ENCODE measurements around the gene ADH5. TPM values are rescaled to one million over a fixed set of nuclear protein-coding genes. Genes with fewer than 3 reads are reported as not detected.

Gene ADH5
- total RNA-seq (139 TPM), polyA plus RNA-seq (ENCODE audit: insufficient read depth, low read depth, low replicate concordance) (270 TPM)
- long read RNA-seq, donor 1, transcript ADH5-201 (9 exons, 2,615 nt): major isoform, 29 of 87 reads
- long read RNA-seq, donor 1, partial matches to known transcripts: 56 of 87 reads
- long read RNA-seq, donor 1, other reads (novel, unspliced or antisense): 0 of 87 reads
- long read RNA-seq, donor 2, transcript ADH5-201 (9 exons, 2,615 nt): major isoform, 52 of 129 reads
- long read RNA-seq, donor 2, partial matches to known transcripts: 74 of 129 reads
- long read RNA-seq, donor 2, other reads (novel, unspliced or antisense): 0 of 129 reads
- long read RNA-seq, donor 3, transcript ADH5-208 (6 exons, 1,909 nt): minor isoform, 8 of 167 reads
- long read RNA-seq, donor 3, transcript ADH5-201 (9 exons, 2,615 nt): major isoform, 51 of 167 reads
- long read RNA-seq, donor 3, partial matches to known transcripts: 100 of 167 reads
- long read RNA-seq, donor 3, other reads (novel, unspliced or antisense): 8 of 167 reads
- long read RNA-seq, donor 4, transcript ADH5-201 (9 exons, 2,615 nt): major isoform, 30 of 100 reads
- long read RNA-seq, donor 4, partial matches to known transcripts: 69 of 100 reads
- long read RNA-seq, donor 4, other reads (novel, unspliced or antisense): 0 of 100 reads
- long read RNA-seq, donor 5, partial matches to known transcripts: 0 of 3 reads
- long read RNA-seq, donor 5, other reads (novel, unspliced or antisense): 0 of 3 reads
- long read RNA-seq, donor 6, transcript ADH5-201 (9 exons, 2,615 nt): major isoform, 82 of 348 reads
- long read RNA-seq, donor 6, partial matches to known transcripts: 256 of 348 reads
- long read RNA-seq, donor 6, other reads (novel, unspliced or antisense): 5 of 348 reads
- long read RNA-seq, donor 7, transcript ADH5-201 (9 exons, 2,615 nt): major isoform, 55 of 63 reads
- long read RNA-seq, donor 7, partial matches to known transcripts: 5 of 63 reads
- long read RNA-seq, donor 7, other reads (novel, unspliced or antisense): 1 of 63 reads
- long read RNA-seq, donor 8, transcript ADH5-201 (9 exons, 2,615 nt): major isoform, 29 of 86 reads
- long read RNA-seq, donor 8, partial matches to known transcripts: 51 of 86 reads
- long read RNA-seq, donor 8, other reads (novel, unspliced or antisense): 0 of 86 reads
- long read RNA-seq, donor 9, transcript ADH5-201 (9 exons, 2,615 nt): major isoform, 14 of 38 reads
- long read RNA-seq, donor 9, partial matches to known transcripts: 22 of 38 reads
- long read RNA-seq, donor 9, other reads (novel, unspliced or antisense): 0 of 38 reads
- long read RNA-seq, donor 10, transcript ADH5-201 (9 exons, 2,615 nt): major isoform, 28 of 75 reads
- long read RNA-seq, donor 10, partial matches to known transcripts: 45 of 75 reads
- long read RNA-seq, donor 10, other reads (novel, unspliced or antisense): 0 of 75 reads

- intact Hi-C loops (cut with DNase I): no loop called here
- no peak for TF ChIP-seq CTCF (IDR thresholded peaks at IDR 0.05; ENCODE audit: borderline replicate concordance, extremely low read depth, insufficient read depth)
- peak within 1 kb of the TSS; percentile 94 to 96 for H3K27ac ChIP-seq (ENCODE audit: low read depth in 2 of 2, low read length in 2 of 2)
- H3K9ac ChIP-seq (ENCODE audit: low read length in 3 of 3): peak within 1 kb of the TSS; percentile 86 to 97 (median 95)
- H3K4me1 ChIP-seq (ENCODE audit: control insufficient read depth in 2 of 3, insufficient read depth in 2 of 3, low read depth in 1 of 3, low read length in 3 of 3): peaks cover 0 to 5% (median 0%) of the 10 kb centered on the region in 3 donors
- no peaks in the 10 kb centered on the region for H3K9me3 ChIP-seq (ENCODE audit: control insufficient read depth in 2 of 3, insufficient read depth in 1 of 3, low read length in 3 of 3)
- H3K27me3 ChIP-seq (ENCODE audit: control insufficient read depth, insufficient read depth, low read length): no peaks in the 10 kb centered on the region
- peak within 1 kb of the TSS; percentile 98 to 100 (median 99) for H3K4me3 ChIP-seq (ENCODE audit: low read length in 3 of 3)
- DNase-seq (peak; percentile 95 to 97 (median 96)), FAIRE-seq (no peak)
- H3K36me3 ChIP-seq (ENCODE audit: control insufficient read depth in 2 of 3, insufficient read depth in 3 of 3, low read length in 3 of 3): peaks cover 2 to 11% (median 8%) of the 10 kb centered on the region in 3 donors
Observed at GRCh38 chr4:99088481-99089365, at the start of gene ADH5. ADH5 (minus strand) TSS chr4:99088788; CDS start chr4:99088700, 88 bp downstream.

- Histone ChIP-seq H3K9ac (ENCODE audit: low read length in 3 of 3) (no peak overlapping the region), H3K27ac (ENCODE audit: low read depth in 2 of 2, low read length in 2 of 2) (no peak overlapping the region), H3K9me3 (ENCODE audit: control insufficient read depth in 2 of 3, insufficient read depth in 1 of 3, low read length in 3 of 3) (no peaks in the 10 kb centered on the region), H3K4me3 (ENCODE audit: low read length in 3 of 3) (no peak overlapping the region), H3K27me3 (ENCODE audit: control insufficient read depth, insufficient read depth, low read length) (no peaks in the 10 kb centered on the region), H3K4me1 (ENCODE audit: control insufficient read depth in 2 of 3, insufficient read depth in 2 of 3, low read depth in 1 of 3, low read length in 3 of 3) (no peaks in the 10 kb centered on the region), H3K36me3 (ENCODE audit: control insufficient read depth in 2 of 3, insufficient read depth in 3 of 3, low read length in 3 of 3) (no peaks in the 10 kb centered on the region)
- TF ChIP-seq CTCF (IDR thresholded peaks at IDR 0.05; ENCODE audit: borderline replicate concordance, extremely low read depth, insufficient read depth): no peak
- intact Hi-C loops (cut with DNase I): no loop called here
- DNase-seq (no peak), FAIRE-seq (no peak)
Observed at GRCh38 chr4:99136329-99136728, 47.7 kb upstream of the ADH5 start.

Measured in kidney (tissue), 22 donors.